H9 (cell line): Measurements from ENCODE around the gene FUS. TPM values are rescaled to one million over a fixed set of nuclear protein-coding genes. Genes with fewer than 3 reads are reported as not detected.
A peak's percentile ranks its signal among the peaks of the same experiment; 100 is the strongest.

Experiments used
- DNase-seq: peaks from one replicate; pipeline ENCODE4 v3.0.0-alpha.2; 2017
- H2AFZ ChIP-seq: one replicate; pipeline ENCODE4 v1.6.1; 2013; ENCODE audit warnings: mild to moderate bottlenecking, low read length, control low read depth, moderate library complexity
- H2AK5ac ChIP-seq: 2 replicates; pipeline ENCODE4 v1.6.1; 2013; ENCODE audit warnings: low read length, control low read depth, mixed read lengths; ENCODE audit not compliant: insufficient read length
- H2BK120ac ChIP-seq: one replicate; pipeline ENCODE4 v1.6.1; 2013; ENCODE audit warnings: low read depth, mild to moderate bottlenecking, low read length, control low read depth, inconsistent platforms; ENCODE audit not compliant: poor library complexity, severe bottlenecking
- H2BK12ac ChIP-seq: 2 replicates; pipeline ENCODE4 v1.6.1; 2013; ENCODE audit warnings: low read length, control low read depth, mixed read lengths, low read depth; ENCODE audit not compliant: insufficient read length
- H2BK15ac ChIP-seq: 2 replicates; pipeline ENCODE4 v1.6.1; 2013; ENCODE audit warnings: low read depth, low read length, control low read depth
- H2BK20ac ChIP-seq: one replicate; pipeline ENCODE4 v1.6.1; 2013; ENCODE audit warnings: low read depth, mild to moderate bottlenecking, low read length, control low read depth, inconsistent platforms; ENCODE audit not compliant: poor library complexity, severe bottlenecking
- H2BK5ac ChIP-seq: 2 replicates; pipeline ENCODE4 v1.6.1; 2013; ENCODE audit warnings: low read length, control low read depth, mixed read lengths; ENCODE audit not compliant: insufficient read length
- H3K14ac ChIP-seq: 2 replicates; pipeline ENCODE4 v1.6.1; 2013; ENCODE audit warnings: low read length, control low read depth; ENCODE audit not compliant: insufficient read depth
- H3K18ac ChIP-seq: 2 replicates; pipeline ENCODE4 v1.6.1; 2013; ENCODE audit warnings: low read depth, mild to moderate bottlenecking, mixed read lengths, low read length, control low read depth; ENCODE audit not compliant: insufficient read length
- H3K23ac ChIP-seq: 2 replicates; pipeline ENCODE4 v1.6.1; 2013; ENCODE audit warnings: low read length, control low read depth, mixed read lengths, low read depth; ENCODE audit not compliant: insufficient read length
- H3K23me2 ChIP-seq: 2 replicates; pipeline ENCODE4 v1.6.1; 2013; ENCODE audit warnings: low read depth, mild to moderate bottlenecking, mixed read lengths, low read length, control low read depth; ENCODE audit not compliant: insufficient read length, poor library complexity, severe bottlenecking
- H3K27ac ChIP-seq: 2 replicates; pipeline ENCODE4 v1.5.1; 2013; ENCODE audit warnings: low read length, control low read depth, mixed read lengths, low read depth; ENCODE audit not compliant: insufficient read length
- H3K27me3 ChIP-seq: 2 replicates; pipeline ENCODE4 v1.6.1; 2013; ENCODE audit warnings: low read length, control low read depth, inconsistent platforms; ENCODE audit not compliant: insufficient read depth
- H3K4ac ChIP-seq: 2 replicates; pipeline ENCODE4 v1.6.1; 2013; ENCODE audit warnings: low read depth, mild to moderate bottlenecking, control low read depth, inconsistent platforms, low read length, moderate library complexity
- H3K4me1 ChIP-seq: 2 replicates; pipeline ENCODE4 v1.6.1; 2013; ENCODE audit warnings: low read length, control low read depth, inconsistent platforms; ENCODE audit not compliant: insufficient read depth
- H3K4me2 ChIP-seq: 2 replicates; pipeline ENCODE4 v1.6.1; 2013; ENCODE audit warnings: low read length, control low read depth, mixed read lengths; ENCODE audit not compliant: insufficient read length, insufficient read depth
- H3K56ac ChIP-seq: 2 replicates; pipeline ENCODE4 v1.6.1; 2013; ENCODE audit warnings: low read depth, mild to moderate bottlenecking, mixed read lengths, low read length, control low read depth; ENCODE audit not compliant: insufficient read length
- H3K79me1 ChIP-seq: 2 replicates; pipeline ENCODE4 v1.6.1; 2013; ENCODE audit warnings: low read depth, mild to moderate bottlenecking, moderate library complexity, low read length, control low read depth, inconsistent platforms; ENCODE audit not compliant: insufficient read depth, poor library complexity, severe bottlenecking
- H3K79me2 ChIP-seq: 2 replicates; pipeline ENCODE4 v1.6.1; 2013; ENCODE audit warnings: low read length, control low read depth, inconsistent platforms; ENCODE audit not compliant: insufficient read depth
- H3K9ac ChIP-seq: 2 replicates; pipeline ENCODE4 v1.6.1; 2013; ENCODE audit warnings: low read length, control low read depth, mixed read lengths; ENCODE audit not compliant: insufficient read length; ENCODE audit errors: extremely low read depth
- H3K9me3 ChIP-seq: one replicate; pipeline ENCODE4 v1.6.1; 2013; ENCODE audit warnings: low read depth, low read length, inconsistent platforms; ENCODE audit not compliant: control insufficient read depth
- H3T11ph ChIP-seq: one replicate; pipeline ENCODE4 v1.6.1; 2013; ENCODE audit warnings: mild to moderate bottlenecking, low read length, control low read depth, inconsistent platforms
- H4K20me1 ChIP-seq: one replicate; pipeline ENCODE4 v1.6.1; 2013; ENCODE audit not compliant: control insufficient read depth, insufficient read length, insufficient read depth
- H4K5ac ChIP-seq: 2 replicates; pipeline ENCODE4 v1.6.1; 2013; ENCODE audit warnings: low read depth, mild to moderate bottlenecking, mixed read lengths, low read length, control low read depth; ENCODE audit not compliant: insufficient read length
- H4K8ac ChIP-seq: replicated peaks from 2 replicates; pipeline ENCODE4 v1.6.1; 2013; ENCODE audit warnings: low read length, control low read depth, mixed read lengths, low read depth; ENCODE audit not compliant: insufficient read length
- H4K91ac ChIP-seq: 2 replicates; pipeline ENCODE4 v1.6.1; 2013; ENCODE audit warnings: low read depth, mild to moderate bottlenecking, moderate library complexity, mixed read lengths, low read length, control low read depth; ENCODE audit not compliant: insufficient read length
- H3K27ac Mint-ChIP-seq, 3 experiments: 2 replicates in 2 of 3; 3 replicates in 1 of 3; pipeline ENCODE4 v1.8.0; 2020 to 2021; ENCODE audit warnings: mixed read lengths in 3 of 3, mild to moderate bottlenecking in 1 of 3, moderate library complexity in 1 of 3
- H3K27me3 Mint-ChIP-seq: 2 replicates; pipeline ENCODE4 v1.8.0; 2021; ENCODE audit warnings: low read depth, mild to moderate bottlenecking, moderate library complexity, mixed read lengths
- H3K36me3 Mint-ChIP-seq, 3 experiments: 2 replicates in 2 of 3; 3 replicates in 1 of 3; pipeline ENCODE4 v1.8.0; 2020 to 2021; ENCODE audit warnings: low read depth in 3 of 3, mixed read lengths in 3 of 3; ENCODE audit not compliant: insufficient read depth in 1 of 3
- H3K4me1 Mint-ChIP-seq, 2 experiments: 2 replicates each; pipeline ENCODE4 v1.8.0; 2020; ENCODE audit warnings: mixed read lengths in 2 of 2
- H3K4me3 Mint-ChIP-seq, 2 experiments: 2 replicates in 1 of 2; 3 replicates in 1 of 2; pipeline ENCODE4 v1.8.0; 2020 to 2021; ENCODE audit warnings: mild to moderate bottlenecking in 2 of 2, mixed read lengths in 2 of 2, moderate library complexity in 1 of 2
- H3K9me3 Mint-ChIP-seq, 2 experiments: 2 replicates in 1 of 2; 3 replicates in 1 of 2; pipeline ENCODE4 v1.8.0; 2020; ENCODE audit warnings: mild to moderate bottlenecking in 2 of 2, mixed read lengths in 2 of 2, moderate library complexity in 1 of 2
- CTCF ChIP-seq: fragments of 200-600 bp; sonication (generic); conservative IDR thresholded peaks from 3 replicates; pipeline ENCODE4 v1.8.0; 2021; ENCODE audit warnings: antibody characterized with exemption, mild to moderate bottlenecking
- WGBS: extraction: QIAGEN DNeasy Blood & Tissue Kit; methylation state at CpG from one replicate; pipeline ENCODE4 v1.1.7; 2013; ENCODE audit warnings: missing lambda C conversion rate, low lambda C conversion rate, mixed read lengths; ENCODE audit not compliant: insufficient read length; ENCODE audit errors: extremely low coverage; 5-methylcytosine and 5-hydroxymethylcytosine counted together
- total RNA-seq: library from RNA; stranded (reverse); gene quantifications from 2 replicates; pipeline ENCODE4 v1.2.1, GENCODE V29; 2021

FUS gene
- total RNA-seq, 1 experiment from 2014 or later = 1,034 TPM

DNA sequence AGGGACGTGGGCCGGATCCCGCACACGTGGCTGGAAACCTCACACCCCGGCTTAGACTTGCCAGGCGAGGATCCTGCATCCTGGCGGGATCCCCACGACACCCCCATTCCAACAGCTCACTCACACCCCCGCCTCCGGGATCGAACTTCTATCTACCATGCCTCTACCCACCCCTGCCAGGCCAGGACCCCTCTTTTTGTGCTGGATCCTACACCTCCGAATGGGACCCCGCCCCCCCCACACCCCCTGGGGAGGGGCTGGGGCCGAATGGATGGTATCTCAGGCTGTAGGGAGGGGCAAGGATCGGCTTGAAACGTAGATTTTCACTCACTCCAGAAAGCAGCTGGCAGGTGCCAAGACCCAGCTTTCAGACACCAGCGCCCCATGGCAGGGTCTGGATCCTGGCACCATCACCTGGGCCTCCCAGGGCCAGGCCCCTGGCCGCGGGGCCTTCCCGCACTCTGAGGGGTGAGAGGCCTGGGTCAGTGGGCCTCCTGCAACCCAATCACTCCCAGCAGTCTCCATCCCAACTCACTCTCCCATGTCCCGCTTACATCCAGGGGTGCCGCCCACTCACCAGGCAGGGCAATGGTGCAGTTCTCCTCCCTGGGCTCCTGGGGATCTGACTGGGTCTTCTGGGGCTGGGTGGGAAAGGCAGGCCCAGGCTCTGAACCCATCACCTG lies 36.8 kb upstream of the FUS start:
- H3T11ph ChIP-seq = no peak overlapping the region
- no peak overlapping the region for H2BK120ac ChIP-seq
- no peak overlapping the region for H2BK20ac ChIP-seq
- H2BK15ac ChIP-seq = no peak overlapping the region; the same call in 1 of the 2 replicates
- no peak overlapping the region for H2AFZ ChIP-seq
- H3K23ac ChIP-seq = no peak overlapping the region
- H4K20me1 ChIP-seq = no peaks in the 10 kb centered on the region
- no peaks in the 10 kb centered on the region for H3K9me3 ChIP-seq
- H3K9ac ChIP-seq = no peak overlapping the region
- DNase-seq = no peak
- H3K14ac ChIP-seq = peak overlapping the region; percentile 81; the same call in 1 of the 2 replicates
- Mint-ChIP-seq H3K4me3 (peak overlapping the region in 1 of 2 experiments; percentile 24; a peak in 1 of 5 replicates), H3K9me3 (no peaks in the 10 kb centered on the region; a peak in 1 of 5 replicates), H3K4me1 (peaks cover 27 to 48% of the 10 kb centered on the region in 2 experiments), H3K36me3 (no peaks in the 10 kb centered on the region), H3K27me3 (peaks cover 44% of the 10 kb centered on the region), H3K27ac (no peak overlapping the region)
- no peak overlapping the region for H4K8ac ChIP-seq
- H3K4me1 ChIP-seq = peaks cover 4% of the 10 kb centered on the region
- no CpG with 5 or more reads among the region's 22 CpGs for WGBS
- H3K23me2 ChIP-seq = peaks cover 3% of the 10 kb centered on the region
- H3K56ac ChIP-seq = no peak overlapping the region
- H4K91ac ChIP-seq = no peak overlapping the region
- no peak overlapping the region for H3K18ac ChIP-seq
- H2BK12ac ChIP-seq = no peak overlapping the region
- no peak for TF ChIP-seq CTCF
- no peak overlapping the region for H2BK5ac ChIP-seq
- H3K79me2 ChIP-seq = no peaks in the 10 kb centered on the region
- H3K27ac ChIP-seq = no peak overlapping the region
- H2AK5ac ChIP-seq = no peak overlapping the region
- no peaks in the 10 kb centered on the region for H3K79me1 ChIP-seq
- no peak overlapping the region for H3K4ac ChIP-seq
- H4K5ac ChIP-seq = no peak overlapping the region
- H3K27me3 ChIP-seq = no peaks in the 10 kb centered on the region; the same call in 1 of the 2 replicates
- H3K4me2 ChIP-seq = no peak overlapping the region
